Fibroblast of skin of right quadriceps (primary cell): ENCODE results near the gene UBE2G2.

Experiments used
- DNase-seq: peaks from one replicate; pipeline ENCODE4 v3.0.0-alpha.2; 2013

Gene UBE2G2

GRCh38 chr21:44784810-44785209 is 16.8 kb downstream of the UBE2G2 start:
- no peak for DNase-seq

- DNase-seq = no peak
Measured at GRCh38 chr21:44783020-44783696, 18.5 kb downstream of the UBE2G2 start.

GRCh38 chr21:44780767-44781459 is 20.7 kb downstream of the UBE2G2 start:
- no peak for DNase-seq

GRCh38 chr21:44780137-44780502 is 21.5 kb downstream of the UBE2G2 start:
- no peak for DNase-seq

- no peak for DNase-seq
Measured at GRCh38 chr21:44779417-44780136, 22.0 kb downstream of the UBE2G2 start.

GRCh38 chr21:44778983-44779382 is 22.6 kb downstream of the UBE2G2 start:
- no peak for DNase-seq

- no peak for DNase-seq
Measured at GRCh38 chr21:44778499-44778911, 23.1 kb downstream of the UBE2G2 start.

GRCh38 chr21:44778094-44778493 is 23.5 kb downstream of the UBE2G2 start:
- DNase-seq = no peak

- DNase-seq = no peak
Measured at GRCh38 chr21:44774972-44775371, 26.6 kb downstream of the UBE2G2 start.

- DNase-seq = no peak
Measured at GRCh38 chr21:44773291-44773932, 28.2 kb downstream of the UBE2G2 start.

- DNase-seq = no peak
Measured at GRCh38 chr21:44771896-44772525, 29.6 kb downstream of the UBE2G2 start.

- DNase-seq = no peak
Measured at GRCh38 chr21:44767834-44768831, 33.5 kb downstream of the UBE2G2 start.

GRCh38 chr21:44766818-44767354 is 34.7 kb downstream of the UBE2G2 start:
- no peak for DNase-seq

GRCh38 chr21:44766014-44766817 is 35.4 kb downstream of the UBE2G2 start:
- no peak for DNase-seq

- no peak for DNase-seq
Measured at GRCh38 chr21:44765231-44766013, 36.2 kb downstream of the UBE2G2 start.

GRCh38 chr21:44764319-44765230 is 37.0 kb downstream of the UBE2G2 start:
- DNase-seq = no peak

- DNase-seq = no peak
Measured at GRCh38 chr21:44763451-44764318, 37.9 kb downstream of the UBE2G2 start.

- no peak for DNase-seq
Measured at GRCh38 chr21:44763050-44763378, 38.6 kb downstream of the UBE2G2 start.
